ENCODE results near the gene EXOSC3.
"Not testable (repeated sequence)": the region's sequence is repeated elsewhere in the genome, so short reads cannot be mapped to it uniquely, and the experiment has no call there.

The EXOSC3 gene

DNA sequence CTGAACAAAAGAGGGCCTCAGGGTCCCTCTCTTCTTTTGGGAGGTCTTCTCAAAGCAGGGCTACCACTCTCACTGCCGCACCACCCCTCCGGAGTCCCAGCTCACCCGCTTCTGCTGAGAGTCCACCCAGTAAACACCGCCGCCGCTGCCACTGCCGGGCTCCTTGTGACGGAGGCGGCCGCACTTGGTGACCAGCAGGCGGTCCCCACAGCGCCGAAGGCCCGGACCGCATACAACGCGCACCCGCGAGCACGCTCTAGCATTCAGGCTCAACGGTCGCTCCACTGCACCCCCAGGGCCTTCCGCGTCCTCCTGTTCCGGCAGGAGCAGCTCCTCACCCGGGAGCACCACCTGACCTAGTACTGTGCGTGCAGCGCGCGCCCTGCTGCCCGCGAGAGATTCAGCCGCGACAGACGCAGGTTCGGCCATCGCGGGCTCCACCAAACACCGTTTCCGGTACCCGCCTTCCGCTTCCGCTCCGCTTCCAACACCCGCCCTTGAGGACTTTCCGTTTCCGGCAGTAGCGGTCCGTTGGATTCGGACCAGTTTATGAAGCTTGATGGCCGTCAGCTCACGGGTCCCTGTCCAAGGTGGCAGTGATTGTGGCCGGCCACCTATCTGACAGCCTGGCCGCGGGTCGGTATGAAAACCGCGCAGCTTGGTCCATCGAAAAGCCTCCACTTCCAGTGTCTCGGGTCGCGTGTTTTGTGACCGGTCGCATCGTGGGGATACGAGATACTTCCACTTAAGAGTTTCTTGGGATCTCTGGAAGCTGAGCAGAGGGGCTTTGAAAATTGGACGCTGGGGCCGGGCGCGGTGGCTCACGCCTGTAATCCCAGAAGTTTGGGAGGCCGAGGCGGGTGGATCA is at the start of gene EXOSC3:
Gene EXOSC3, minus strand, starts transcription at position 449 of the 868 bp plus-strand sequence. Its CDS starts 20 bp downstream, at position 429.
- Mint-ChIP-seq H3K36me3 (ENCODE audit: low read depth) (peaks cover 39% of the 10 kb centered on the region), H3K4me3 (peak within 1 kb of the TSS; percentile 97), H3K27ac (peak within 1 kb of the TSS; percentile 95), H3K4me1 (ENCODE audit: low read depth) (peaks cover 41% of the 10 kb centered on the region), H3K27me3 (no peaks in the 10 kb centered on the region), H3K9me3 (no peaks in the 10 kb centered on the region)

DNA sequence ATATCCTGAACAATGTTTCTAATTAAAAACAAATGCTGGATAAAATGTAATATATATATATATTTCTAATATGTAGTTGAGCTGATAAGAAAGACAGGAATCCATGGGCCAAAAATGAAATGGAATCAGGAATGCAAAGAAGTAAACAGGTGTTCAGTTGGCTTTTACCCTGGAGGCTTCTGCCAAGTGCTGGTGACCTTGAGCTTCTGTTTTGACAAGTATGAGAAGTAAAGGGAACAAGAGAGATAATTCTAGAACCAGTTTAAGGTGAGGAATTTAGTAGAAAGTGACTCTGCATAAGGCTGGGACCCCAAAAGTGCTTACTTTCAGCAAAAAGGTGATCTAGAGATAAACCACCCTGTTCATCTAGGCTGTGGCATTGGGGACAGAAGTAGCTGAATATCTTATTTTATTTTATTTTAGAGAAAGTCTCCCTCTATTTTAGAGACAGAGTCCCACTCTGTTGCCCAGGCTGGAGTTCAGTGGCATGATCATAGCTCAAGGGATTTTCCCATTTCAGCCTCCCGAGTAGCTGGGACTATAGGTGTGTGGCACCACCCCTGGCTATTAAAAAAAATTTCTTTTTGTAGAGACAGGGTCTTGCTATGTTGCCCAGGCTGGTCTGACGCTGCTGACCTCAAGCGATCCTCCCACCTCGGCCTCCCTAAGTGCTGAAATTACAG is 42.8 kb upstream of the EXOSC3 start:
- peaks cover 46% of the 10 kb centered on the region for H3K36me3 Mint-ChIP-seq (ENCODE audit: low read depth)
- no peaks in the 10 kb centered on the region for H3K9me3 Mint-ChIP-seq
- H3K4me1 Mint-ChIP-seq (ENCODE audit: low read depth): no peaks in the 10 kb centered on the region
- H3K4me3 Mint-ChIP-seq: no peak overlapping the region
- no peak overlapping the region for H3K27ac Mint-ChIP-seq
- no peaks in the 10 kb centered on the region for H3K27me3 Mint-ChIP-seq

DNA sequence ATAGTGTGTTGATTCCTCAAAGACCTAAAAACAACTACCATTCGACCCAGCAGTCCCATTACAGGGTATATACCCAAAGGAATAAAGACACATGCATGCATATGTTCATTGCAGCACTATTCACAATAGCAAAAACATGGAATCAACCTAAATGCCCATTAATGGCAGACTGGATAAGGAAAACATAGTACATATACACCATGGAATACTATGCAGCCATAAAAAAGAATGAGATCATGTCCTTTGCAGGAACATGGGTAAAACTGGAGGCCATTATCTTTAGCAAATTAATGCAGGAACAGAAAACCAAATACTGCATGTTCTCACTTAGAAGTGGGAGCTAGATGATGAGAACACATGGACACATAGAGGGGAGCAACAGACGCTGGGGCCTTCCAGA is 40.3 kb upstream of the EXOSC3 start:
- H3K4me1 Mint-ChIP-seq (ENCODE audit: low read depth); H3K27me3 Mint-ChIP-seq; H3K9me3 Mint-ChIP-seq; H3K27ac Mint-ChIP-seq; H3K4me3 Mint-ChIP-seq: not testable (repeated sequence)
- H3K36me3 Mint-ChIP-seq (ENCODE audit: low read depth): peaks cover 67% of the 10 kb centered on the region

DNA sequence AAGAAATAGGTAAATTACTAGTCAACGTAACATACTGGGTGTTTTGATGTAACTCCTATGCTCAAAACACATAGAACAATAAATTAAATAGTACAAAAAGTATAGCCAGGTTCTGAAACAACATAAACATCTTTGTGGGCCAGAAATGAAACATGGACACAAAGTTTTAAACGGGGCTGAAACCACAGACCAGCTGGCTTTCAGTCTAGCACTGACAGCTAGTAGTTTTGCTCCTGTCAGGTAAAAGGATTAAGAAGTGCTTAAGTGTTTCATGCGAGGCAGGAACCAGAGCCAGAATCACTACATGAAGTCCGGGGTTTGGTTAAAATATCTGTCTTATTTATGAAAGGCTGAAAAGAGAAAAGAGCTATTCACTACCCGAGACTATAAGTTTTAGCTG is 35.3 kb upstream of the EXOSC3 start:
- no peaks in the 10 kb centered on the region for H3K27me3 Mint-ChIP-seq
- no peaks in the 10 kb centered on the region for H3K9me3 Mint-ChIP-seq
- H3K27ac Mint-ChIP-seq: no peak overlapping the region
- H3K4me1 Mint-ChIP-seq (ENCODE audit: low read depth): no peaks in the 10 kb centered on the region
- no peak overlapping the region for H3K4me3 Mint-ChIP-seq
- H3K36me3 Mint-ChIP-seq (ENCODE audit: low read depth): peaks cover 53% of the 10 kb centered on the region

DNA sequence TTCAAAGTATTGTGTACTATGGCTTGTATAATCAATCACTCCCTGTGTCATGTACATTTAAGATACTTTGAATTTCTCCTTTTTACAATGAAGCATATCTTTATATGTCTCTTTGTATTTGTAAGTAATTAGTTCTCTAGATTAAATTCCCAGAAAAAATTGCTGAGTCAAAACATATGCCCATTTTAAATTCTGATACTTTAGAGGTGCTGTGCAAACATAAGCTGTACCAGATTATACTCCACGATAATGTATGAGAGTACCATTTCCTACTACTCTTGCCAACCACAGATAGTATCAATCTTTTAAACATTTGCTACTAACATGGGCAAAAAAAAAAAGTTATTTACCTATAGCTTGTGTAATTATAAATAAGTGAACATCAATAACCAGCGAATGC is 34.0 kb upstream of the EXOSC3 start:
- Mint-ChIP-seq H3K36me3 (ENCODE audit: low read depth) (peaks cover 41% of the 10 kb centered on the region), H3K4me3 (no peak overlapping the region), H3K9me3 (no peaks in the 10 kb centered on the region), H3K4me1 (ENCODE audit: low read depth) (no peaks in the 10 kb centered on the region), H3K27me3 (no peaks in the 10 kb centered on the region), H3K27ac (no peak overlapping the region)

DNA sequence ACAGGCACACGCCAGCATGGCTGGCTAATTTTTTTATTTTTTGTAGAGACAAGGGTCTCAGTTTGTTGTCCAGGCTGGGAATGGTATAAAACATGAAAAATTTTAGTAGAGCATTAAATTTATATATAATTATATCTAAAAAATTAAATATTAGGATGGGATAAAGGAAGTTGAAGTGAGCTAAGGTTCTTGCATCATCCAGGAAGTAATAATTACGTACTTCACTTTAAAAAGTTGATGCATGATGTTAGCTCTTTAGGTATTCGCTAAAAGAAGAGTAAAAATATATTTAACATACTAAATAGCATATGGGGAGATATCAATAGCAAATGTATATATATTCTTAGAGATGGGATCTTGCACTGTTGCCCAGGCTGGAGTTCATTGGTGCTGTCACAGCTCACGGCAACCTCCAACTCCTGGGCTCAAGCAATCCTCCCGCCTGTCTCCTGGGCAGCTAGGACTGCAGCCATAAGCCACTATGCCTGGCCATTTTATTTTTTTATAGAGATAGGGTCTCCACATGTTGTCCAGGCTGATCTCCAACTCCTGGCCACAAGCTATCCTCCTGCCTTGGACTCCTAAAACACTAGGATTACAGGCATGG is 28.0 kb upstream of the EXOSC3 start:
- H3K9me3 Mint-ChIP-seq: no peaks in the 10 kb centered on the region
- no peaks in the 10 kb centered on the region for H3K4me1 Mint-ChIP-seq (ENCODE audit: low read depth)
- H3K36me3 Mint-ChIP-seq (ENCODE audit: low read depth): peaks cover 16% of the 10 kb centered on the region
- H3K4me3 Mint-ChIP-seq: no peak overlapping the region
- H3K27me3 Mint-ChIP-seq: no peaks in the 10 kb centered on the region
- no peak overlapping the region for H3K27ac Mint-ChIP-seq

DNA sequence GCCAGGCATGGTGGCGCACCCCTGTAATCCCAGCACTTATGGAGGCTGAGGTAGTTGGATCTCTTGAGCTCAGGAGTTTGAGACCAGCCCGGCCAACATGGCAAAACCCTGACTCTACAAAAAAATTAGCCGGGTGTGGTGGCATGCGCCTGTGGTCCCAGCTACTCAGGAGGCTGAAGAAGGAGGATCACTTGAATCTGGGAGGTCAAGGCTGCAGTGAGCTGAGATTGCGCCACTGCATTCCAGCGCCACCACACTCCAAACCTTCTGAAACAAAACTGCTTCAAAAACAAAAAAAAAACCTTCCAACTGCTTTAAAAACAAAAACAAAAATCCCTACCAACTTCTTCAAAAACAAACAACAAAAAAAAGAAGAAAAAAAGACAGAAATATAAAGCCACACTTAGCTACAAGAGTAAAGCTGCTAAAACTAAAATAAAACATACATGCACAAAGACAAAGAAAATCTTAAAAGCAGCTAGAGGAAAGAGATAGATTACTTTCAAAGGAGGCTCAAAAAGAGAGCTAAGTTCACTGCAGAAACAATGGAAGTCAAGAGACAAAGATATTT is 27.1 kb upstream of the EXOSC3 start:
- Mint-ChIP-seq H3K4me3 (no peak overlapping the region), H3K36me3 (ENCODE audit: low read depth) (peaks cover 16% of the 10 kb centered on the region), H3K4me1 (ENCODE audit: low read depth) (no peaks in the 10 kb centered on the region), H3K27me3 (no peaks in the 10 kb centered on the region), H3K27ac (no peak overlapping the region), H3K9me3 (no peaks in the 10 kb centered on the region)

DNA sequence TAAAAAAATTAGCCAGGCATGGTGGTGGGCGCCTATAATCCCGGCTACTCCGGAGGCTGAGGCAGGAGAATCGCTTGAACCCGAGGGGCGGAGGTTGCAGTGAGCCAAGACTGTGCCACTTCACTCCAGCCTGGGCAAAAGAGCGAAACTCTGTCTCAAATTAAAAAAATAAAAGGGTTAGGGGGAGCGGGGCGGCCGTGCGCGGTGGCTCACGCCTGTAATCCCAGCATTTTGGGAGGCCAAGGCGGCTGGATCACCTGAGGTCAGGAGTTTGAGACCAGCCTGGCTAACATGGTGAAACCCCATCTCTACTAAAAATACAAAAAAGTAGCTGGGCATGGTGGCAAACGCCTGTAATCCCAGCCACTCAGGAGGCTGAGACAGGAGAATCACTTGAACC is 24.8 kb upstream of the EXOSC3 start:
- peaks cover 19% of the 10 kb centered on the region for H3K36me3 Mint-ChIP-seq (ENCODE audit: low read depth)
- not testable (repeated sequence) for H3K4me3 Mint-ChIP-seq, H3K27me3 Mint-ChIP-seq, H3K27ac Mint-ChIP-seq, H3K9me3 Mint-ChIP-seq
- peaks cover 10% of the 10 kb centered on the region for H3K4me1 Mint-ChIP-seq (ENCODE audit: low read depth)

DNA sequence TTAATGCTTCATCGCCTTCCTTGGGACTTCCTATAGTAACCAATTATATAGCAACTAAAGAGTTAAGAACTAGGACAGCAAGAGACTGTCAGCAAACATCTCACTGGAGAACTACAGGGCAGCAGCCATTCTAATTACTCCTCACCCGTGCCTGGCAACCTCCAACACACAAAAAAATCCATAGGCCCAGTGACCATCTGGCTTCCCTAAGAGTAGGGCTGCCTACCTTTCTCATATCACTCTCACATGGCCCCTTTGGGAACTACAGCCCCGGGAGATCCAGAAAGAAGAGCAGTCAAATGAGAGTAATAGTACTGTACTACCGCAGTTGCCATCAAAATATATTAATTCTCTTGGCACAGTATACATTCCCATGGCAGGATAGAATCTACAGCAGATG is 21.4 kb upstream of the EXOSC3 start:
- no peaks in the 10 kb centered on the region for H3K9me3 Mint-ChIP-seq
- H3K4me1 Mint-ChIP-seq (ENCODE audit: low read depth): peaks cover 34% of the 10 kb centered on the region
- no peak overlapping the region for H3K27ac Mint-ChIP-seq
- H3K27me3 Mint-ChIP-seq: no peaks in the 10 kb centered on the region
- H3K36me3 Mint-ChIP-seq (ENCODE audit: low read depth): peaks cover 27% of the 10 kb centered on the region
- H3K4me3 Mint-ChIP-seq: no peak overlapping the region

DNA sequence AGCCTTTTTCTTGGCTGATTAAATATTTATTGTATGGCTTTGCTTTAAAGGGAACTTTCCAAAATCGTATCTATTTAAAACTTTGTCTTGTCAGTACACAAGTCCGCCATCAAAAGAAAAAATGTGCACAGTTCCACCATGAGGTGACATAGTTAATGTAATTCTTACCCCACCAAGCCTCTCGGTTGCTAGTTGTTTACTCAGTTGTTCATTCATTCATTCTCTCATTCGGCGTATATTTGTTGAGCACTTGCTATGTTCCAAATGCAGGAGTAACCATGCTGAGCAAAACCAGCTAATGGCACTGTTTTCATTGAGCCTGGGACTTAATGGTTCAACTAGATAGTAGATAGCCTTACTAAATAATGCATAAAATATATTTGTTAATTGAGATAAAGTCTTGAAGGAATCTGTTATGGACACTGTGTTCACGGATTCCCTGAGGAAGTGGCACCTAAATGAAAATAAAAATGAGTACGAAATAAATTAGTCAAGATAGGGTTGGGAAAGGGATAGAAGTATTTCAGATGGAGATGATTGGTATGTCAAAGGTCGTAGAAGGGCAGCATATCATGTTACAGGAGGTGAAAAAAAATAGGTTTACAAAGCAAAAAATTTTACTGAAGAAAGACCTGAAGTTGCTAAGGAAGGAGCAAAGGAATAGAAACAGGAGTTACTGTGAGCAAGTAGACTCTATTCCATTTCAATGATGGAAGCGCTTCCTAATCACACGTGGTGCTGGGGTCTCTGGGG is 17.3 kb upstream of the EXOSC3 start:
- no peak overlapping the region for H3K27ac Mint-ChIP-seq
- H3K27me3 Mint-ChIP-seq: no peaks in the 10 kb centered on the region
- peaks cover 26% of the 10 kb centered on the region for H3K36me3 Mint-ChIP-seq (ENCODE audit: low read depth)
- no peaks in the 10 kb centered on the region for H3K9me3 Mint-ChIP-seq
- peak overlapping the region; percentile 89 for H3K4me3 Mint-ChIP-seq
- peaks cover 52% of the 10 kb centered on the region for H3K4me1 Mint-ChIP-seq (ENCODE audit: low read depth)

DNA sequence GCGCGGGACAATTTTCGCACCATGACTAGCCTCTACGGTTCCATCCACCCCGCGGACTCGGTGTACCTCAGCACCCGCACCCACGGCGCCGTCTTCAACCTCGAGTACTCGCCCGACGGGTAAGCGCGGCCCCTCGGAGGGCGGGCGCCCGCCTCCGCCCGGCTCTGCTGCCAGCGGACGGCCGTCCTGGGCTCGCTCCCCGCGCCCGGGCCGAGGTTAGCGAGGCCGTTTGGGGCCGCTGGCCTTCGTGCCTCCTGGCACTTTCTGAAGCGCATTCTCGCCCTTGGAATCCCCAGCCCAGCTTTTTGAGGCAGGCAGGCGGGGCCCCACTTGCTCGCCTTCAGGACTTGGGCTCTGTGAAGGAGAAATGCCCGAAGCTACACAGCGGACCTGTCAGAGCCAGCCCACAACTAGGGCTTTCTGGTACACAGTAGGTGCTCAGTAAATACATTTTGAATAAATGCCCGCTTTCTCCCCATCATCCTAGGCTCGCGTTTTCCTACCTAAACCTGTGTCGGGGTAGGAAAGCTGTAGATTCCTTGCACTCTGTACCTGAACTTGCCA is 16.5 kb upstream of the EXOSC3 start:
- Mint-ChIP-seq H3K36me3 (ENCODE audit: low read depth) (peaks cover 26% of the 10 kb centered on the region), H3K4me3 (peak overlapping the region; percentile 89), H3K27ac (peak overlapping the region; percentile 40), H3K9me3 (no peaks in the 10 kb centered on the region), H3K27me3 (no peaks in the 10 kb centered on the region), H3K4me1 (ENCODE audit: low read depth) (peaks cover 48% of the 10 kb centered on the region)

DNA sequence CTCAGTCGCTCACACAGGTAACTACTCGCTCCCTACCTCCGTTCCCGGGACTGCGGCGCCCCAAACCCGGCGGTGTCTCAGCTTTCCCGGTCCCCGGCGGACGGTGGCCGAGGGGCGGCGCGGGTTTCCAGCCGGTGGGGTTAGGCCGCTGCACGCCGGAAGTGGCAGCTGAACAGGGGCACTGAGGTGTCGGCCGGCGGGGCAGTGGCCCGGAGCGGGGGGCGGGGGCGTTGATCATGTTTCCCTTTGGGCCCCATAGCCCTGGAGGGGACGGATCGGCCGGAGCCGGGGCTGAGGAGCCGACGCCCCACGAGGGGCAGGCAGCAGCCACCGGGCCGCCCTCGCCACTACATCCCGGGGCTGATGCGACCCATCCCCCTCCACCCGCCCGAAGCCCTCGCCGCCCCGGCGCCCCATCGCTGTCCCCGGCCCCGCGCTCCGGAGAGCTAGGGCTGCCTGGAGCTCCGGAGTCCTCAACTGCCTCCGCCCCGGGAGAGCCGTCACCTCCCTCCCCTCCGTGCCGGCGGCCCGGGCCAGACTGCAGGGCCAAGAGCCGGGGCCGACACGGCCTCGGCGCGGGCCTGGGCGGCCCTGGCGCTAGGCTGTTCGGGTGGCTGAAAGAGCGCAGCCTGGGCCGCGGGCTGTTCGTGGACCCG is 15.9 kb upstream of the EXOSC3 start, which contains the start of gene DCAF10:
Gene DCAF10, plus strand, starts transcription at position 167 of the 656 bp plus-strand sequence. Its CDS starts 70 bp downstream, at position 237.
- H3K27me3 Mint-ChIP-seq: no peaks in the 10 kb centered on the region
- H3K36me3 Mint-ChIP-seq (ENCODE audit: low read depth): peaks cover 26% of the 10 kb centered on the region
- H3K4me3 Mint-ChIP-seq: peak within 1 kb of the TSS; percentile 94
- peak within 1 kb of the TSS; percentile 91 for H3K27ac Mint-ChIP-seq
- no peaks in the 10 kb centered on the region for H3K9me3 Mint-ChIP-seq
- peaks cover 45% of the 10 kb centered on the region for H3K4me1 Mint-ChIP-seq (ENCODE audit: low read depth)

DNA sequence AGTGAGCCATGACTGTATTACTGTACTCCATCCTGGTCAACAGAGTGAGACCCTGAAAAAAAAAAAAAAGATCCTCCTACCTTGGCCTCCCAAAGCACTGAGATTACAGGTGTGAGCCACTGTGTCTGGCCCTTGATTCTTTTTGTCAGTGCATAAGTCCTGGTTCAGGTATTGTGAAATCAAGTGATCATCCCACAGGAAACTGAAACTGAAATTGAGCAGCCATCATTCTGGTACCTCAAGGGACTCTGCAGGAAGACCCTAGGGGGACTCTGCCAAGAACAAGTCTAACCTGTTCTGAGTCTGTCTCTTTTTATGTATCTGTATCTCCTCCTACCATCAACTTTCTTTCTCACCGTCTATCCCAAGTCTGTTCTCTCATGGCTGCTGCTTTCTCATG is 13.8 kb upstream of the EXOSC3 start:
- Mint-ChIP-seq H3K36me3 (ENCODE audit: low read depth) (peaks cover 18% of the 10 kb centered on the region), H3K4me3 (peak overlapping the region; percentile 94), H3K9me3 (no peaks in the 10 kb centered on the region), H3K27me3 (no peaks in the 10 kb centered on the region), H3K27ac (no peak overlapping the region), H3K4me1 (ENCODE audit: low read depth) (peaks cover 38% of the 10 kb centered on the region)

DNA sequence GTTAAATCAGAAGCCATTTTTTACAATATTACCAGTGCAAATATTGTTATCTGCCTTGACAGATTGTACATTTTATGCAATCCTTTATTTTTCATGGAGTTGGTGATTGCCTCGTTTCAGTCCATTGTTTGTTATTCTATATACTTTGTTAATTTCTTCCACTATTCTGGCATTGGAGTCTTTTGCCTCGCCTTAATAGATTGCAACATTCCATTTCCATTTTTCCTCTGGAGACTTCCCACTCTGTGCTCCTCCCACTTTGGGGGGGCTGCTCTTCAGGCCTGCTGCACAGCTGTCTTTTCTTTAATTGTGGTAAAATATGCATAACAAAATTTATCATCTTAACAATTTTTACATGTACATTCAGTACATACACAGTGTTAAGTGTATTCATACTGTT is 11.4 kb upstream of the EXOSC3 start:
- H3K27ac Mint-ChIP-seq: no peak overlapping the region
- peaks cover 17% of the 10 kb centered on the region for H3K4me1 Mint-ChIP-seq (ENCODE audit: low read depth)
- H3K27me3 Mint-ChIP-seq: no peaks in the 10 kb centered on the region
- H3K36me3 Mint-ChIP-seq (ENCODE audit: low read depth): peaks cover 8% of the 10 kb centered on the region
- no peak overlapping the region for H3K4me3 Mint-ChIP-seq
- peaks cover 1% of the 10 kb centered on the region for H3K9me3 Mint-ChIP-seq
